SK-N-DZ (cell line): ENCODE measurements around the gene HOXC10.

ENCODE experiments used
- DNase-seq: peaks from one replicate; pipeline ENCODE4 v3.0.0-alpha.2; 2015; ENCODE audit warnings: low spot score

Gene HOXC10

DNA sequence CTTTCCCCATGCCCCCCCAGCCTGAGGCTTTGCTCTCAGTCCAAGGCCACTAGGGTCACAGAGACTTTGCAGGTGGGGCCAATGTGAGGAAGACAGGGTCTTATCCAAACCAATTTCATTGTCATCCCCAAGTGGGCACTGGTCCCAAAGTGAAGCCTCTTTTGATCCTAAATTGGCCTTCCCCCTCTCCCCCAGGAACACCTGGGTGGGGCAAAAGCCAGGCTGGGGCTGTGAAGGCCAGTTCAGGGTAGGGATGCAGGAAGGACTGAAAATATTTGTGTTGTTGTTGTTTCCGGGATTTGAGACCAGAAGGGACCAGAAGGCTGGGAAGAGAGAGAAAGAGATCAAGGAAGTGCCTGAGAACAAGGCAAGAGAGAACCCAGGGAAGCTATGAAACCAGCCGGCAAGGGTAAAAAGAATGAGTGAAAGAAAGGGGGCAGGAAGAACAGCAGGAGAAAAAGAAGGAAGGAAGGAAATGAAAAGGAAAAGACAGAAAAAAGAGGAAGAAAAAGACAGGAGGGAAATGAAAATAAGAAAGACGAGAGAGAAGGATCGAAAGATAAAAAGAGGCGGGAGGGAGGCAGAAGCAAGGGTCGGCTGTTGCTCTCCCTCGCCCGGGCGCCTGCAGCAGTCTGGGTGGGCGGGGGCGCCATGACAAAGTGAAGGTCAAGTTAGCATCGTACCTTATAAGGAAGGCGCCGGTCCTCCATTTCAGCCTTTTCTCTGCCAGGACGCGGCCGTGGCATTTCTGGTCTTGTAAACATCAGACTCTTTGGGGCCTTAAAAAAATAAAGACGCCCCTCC, 19.5 kb upstream of the HOXC10 start:
- DNase-seq: peak; percentile 43

DNA sequence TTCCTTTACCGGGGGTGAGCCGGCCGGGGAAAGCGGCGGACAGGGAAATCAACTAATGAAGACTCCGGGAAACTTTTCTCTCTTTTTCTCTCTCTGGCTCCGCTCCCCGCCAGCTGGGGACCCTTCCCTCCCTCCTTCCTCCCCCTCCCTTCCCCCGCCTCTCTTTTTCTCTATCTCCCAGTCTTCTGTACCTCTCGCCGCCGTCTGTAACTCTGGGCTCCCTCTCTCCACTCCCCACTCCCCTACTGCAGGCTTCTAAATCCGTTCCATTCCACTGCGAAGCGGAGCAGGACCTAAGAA, 18.9 kb upstream of the HOXC10 start:
- no peak for DNase-seq

GRCh38 chr12:53966385-53967133, 18.4 kb upstream of the HOXC10 start:
- no peak for DNase-seq

DNA sequence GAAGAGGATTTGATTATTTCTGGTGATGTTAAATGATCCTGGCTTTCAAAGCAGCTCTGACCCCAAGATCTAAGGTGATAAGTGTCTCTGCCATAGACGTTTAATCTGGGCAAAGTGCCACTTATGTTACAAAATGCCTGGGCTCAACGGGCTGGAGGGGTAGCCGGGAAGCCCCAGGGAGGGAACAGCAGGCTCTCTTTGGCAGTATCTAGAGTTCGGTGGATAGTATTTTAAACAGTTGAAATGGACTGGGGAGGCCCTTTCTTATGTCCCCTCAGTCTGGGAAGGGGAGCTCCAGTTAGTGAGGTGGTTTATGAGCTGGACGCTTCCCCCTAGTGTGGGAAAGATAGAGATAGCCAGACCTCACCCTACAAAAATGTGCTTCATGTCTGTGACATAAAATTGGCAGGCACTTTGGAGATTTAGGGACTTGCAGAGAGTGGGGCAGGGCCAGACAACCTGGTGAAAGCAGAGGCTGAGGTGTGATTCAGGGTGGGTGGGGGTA, 17.5 kb upstream of the HOXC10 start:
- DNase-seq: no peak

DNA sequence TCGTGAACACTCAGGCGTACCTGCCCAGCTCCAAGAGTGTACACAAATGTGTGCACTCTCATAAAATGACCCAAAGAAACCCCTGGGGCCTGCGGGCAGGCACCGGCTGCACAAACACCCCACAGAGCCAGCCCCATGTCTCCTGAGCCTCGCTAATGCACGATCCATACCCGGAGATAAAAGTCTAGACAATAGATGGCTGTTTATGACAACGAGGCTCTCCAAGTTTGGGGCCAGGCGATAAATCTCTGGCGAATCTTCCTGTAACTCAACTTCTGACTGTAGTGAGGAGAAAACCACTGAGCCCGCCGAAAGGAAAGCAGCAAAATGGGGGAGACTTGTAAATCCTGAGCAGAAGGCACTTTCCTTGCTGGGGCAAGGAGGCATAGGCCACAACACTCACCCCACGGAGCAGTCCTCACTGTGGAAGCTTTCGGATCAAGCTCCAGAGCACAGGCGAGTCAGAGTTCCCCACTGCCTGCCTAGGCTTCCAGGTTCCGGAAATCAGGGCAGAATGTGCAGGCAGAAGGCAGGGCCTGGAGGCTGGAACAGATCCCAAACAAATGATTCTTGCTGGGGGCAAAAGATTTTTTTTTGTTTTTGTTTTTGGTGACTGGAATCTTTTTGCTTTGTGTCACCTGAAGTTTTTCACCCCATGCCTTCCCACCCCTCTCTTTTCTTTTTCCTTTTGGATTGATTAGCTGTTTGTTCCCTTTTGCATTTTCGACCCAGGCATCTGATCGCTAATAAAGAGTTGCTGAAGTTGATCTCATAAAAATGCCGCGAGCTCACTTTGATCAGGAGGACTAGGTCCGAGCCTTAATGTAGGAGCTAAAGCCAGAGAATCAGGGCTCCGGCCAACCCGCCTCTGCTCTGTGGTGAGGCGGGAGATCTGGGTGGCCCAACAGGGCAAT, 16.5 kb upstream of the HOXC10 start:
- DNase-seq: no peak

GRCh38 chr12:53969588-53970259, 15.2 kb upstream of the HOXC10 start:
- DNase-seq: no peak

DNA sequence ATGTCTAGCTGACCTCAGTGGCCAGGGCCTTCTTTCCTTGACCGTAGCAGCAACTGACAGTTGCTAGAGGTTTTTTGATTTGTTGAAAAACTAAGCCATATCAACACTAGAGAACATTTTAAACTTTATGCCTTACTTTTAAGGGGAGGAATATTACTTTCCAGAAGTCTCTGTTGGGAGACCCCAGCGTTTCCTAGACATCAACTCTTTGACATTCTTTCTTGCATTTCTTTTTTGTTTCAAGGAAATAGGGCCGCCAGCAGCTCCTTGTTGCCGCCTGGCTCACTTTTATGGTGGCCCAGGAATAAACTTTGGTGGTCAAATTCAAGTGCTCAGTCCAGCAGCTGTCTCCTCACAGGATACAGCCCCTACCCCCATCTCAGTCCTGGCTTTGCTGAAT, 14.5 kb upstream of the HOXC10 start:
- no peak for DNase-seq

GRCh38 chr12:53971129-53971528, 13.8 kb upstream of the HOXC10 start:
- no peak for DNase-seq

DNA sequence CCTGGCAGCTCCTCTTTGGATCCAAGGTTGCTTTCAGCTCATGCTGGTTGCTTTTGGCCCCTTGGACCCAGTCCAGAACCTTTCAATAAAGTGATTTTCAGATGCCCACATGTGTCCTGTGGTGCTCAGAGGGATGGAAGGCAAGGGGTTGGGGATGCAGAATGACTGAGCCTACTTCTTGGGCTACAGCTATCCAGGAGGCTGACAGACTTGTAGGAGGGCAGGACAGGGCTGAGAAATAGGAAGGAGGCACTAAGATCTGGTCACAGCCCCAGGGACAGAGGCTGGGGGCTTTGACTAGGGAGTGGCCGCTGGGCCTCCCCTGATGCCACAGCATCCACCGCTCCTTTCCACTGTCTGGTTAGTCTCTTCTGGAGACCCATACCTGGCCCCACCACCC, 13.3 kb upstream of the HOXC10 start:
- DNase-seq: no peak

GRCh38 chr12:53972152-53972702, 12.7 kb upstream of the HOXC10 start:
- no peak for DNase-seq

DNA sequence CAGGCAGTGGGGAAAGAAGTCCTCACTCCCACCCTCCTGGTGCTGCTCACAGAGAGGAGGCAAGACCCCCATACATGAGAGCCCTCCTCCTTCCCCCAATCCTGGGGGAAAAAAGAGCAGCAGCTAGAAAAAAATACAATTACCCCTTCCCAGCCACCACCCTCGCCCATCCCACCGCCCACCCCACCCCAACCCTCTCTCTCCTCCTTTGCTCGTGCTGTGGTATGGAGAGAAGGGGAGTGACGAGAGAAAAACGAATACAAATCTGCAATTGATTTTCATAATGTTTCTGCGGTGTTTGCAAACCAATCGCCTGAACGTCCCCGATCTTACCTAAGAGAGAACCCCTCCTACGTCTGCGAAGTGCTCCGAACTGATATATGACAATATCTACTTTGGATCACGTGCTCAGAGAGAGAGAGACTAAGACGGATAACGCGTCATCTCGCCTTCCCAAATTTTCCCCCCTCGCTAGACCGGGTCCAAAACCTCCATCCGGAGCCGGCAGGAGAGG, 12.2 kb upstream of the HOXC10 start, which contains the start of gene HOXC11:
HOXC11 (plus strand) TSS at position 405 of the 514 bp plus-strand sequence. CDS start 116 bp downstream, outside the sequence.
- no peak for DNase-seq

GRCh38 chr12:53973236-53974042, 11.5 kb upstream of the HOXC10 start:
- DNase-seq: no peak

- no peak for DNase-seq
These were observed 10.6 kb upstream of the HOXC10 start, which contains the start of gene HOTAIR for GRCh38 chr12:53974084-53975063. Gene HOTAIR, minus strand, starts transcription at chr12:53974954.

DNA sequence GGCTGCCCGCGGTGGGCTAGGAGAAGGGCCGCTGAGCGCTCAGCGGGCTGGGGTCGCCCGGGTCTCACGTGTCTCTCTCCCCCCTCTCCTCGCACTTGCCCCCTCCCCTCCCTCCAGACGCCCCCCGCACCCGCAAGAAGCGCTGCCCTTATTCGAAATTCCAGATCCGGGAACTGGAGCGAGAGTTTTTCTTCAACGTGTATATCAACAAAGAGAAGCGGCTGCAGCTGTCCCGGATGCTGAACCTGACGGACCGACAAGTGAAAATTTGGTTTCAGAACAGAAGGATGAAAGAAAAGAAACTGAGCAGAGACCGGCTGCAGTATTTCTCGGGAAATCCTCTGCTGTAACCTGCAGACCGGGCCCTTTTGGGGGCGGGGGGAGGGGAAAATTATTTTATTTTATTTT, 9.9 kb upstream of the HOXC10 start:
- DNase-seq: no peak

- DNase-seq: no peak
These were observed 9.3 kb upstream of the HOXC10 start for GRCh38 chr12:53975479-53976152.

DNA sequence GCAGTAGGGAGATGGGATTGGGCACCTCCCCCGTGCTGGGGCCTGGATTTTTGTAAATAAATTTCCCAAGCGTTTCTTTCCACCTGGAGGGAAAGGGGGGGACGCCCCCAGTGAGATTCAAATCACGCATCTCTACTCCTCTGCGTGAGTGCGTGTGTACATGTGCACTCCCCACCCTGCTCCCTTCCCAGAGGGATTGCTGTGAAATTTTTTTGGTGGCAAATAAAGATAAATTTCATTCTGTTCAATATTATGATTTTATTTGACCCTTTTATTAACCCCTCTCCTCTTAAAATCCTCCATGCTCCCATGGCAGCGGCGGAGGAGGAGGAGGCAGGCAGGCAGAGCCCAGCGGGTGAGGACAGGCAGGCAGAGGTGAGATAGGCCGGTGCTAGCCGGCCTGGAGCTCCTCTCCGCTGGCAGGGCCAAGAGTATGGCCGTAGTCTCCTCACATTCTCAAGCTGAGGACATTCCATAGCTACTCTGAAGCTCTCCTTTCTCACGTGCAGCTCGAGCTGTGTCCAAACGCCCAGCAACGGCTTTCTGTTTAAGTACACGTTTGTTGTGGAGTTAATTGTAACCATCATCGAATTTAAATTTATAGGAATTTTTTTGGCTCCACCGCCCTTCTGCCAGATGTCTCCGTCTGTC, 8.6 kb upstream of the HOXC10 start:
- DNase-seq: no peak

- DNase-seq: no peak
These were observed 7.9 kb upstream of the HOXC10 start for GRCh38 chr12:53976823-53977595.
